ENCODE data around the gene WASHC4. TPM values are rescaled to one million over a fixed set of nuclear protein-coding genes. Genes with fewer than 3 reads are reported as not detected.
A peak's percentile ranks its signal among the peaks of the same experiment; 100 is the strongest.

WASHC4 gene
- total RNA-seq, 1 experiment from 2014 or later: 41.2 TPM

GRCh38 chr12:105120551-105120950 lies 13.0 kb downstream of the WASHC4 start:
- H3K27ac ChIP-seq (ENCODE audit: insufficient read length, low read depth, low read length): no peak overlapping the region
- H4K5ac ChIP-seq (ENCODE audit: insufficient read length, low read depth, low read length): no peak overlapping the region
- H3K27ac Mint-ChIP-seq: 0 out of 7 replicates have a peak overlapping the region, but pooled peaks of 1 of the 3 experiments have one; percentile 30
- no peak overlapping the region for H4K8ac ChIP-seq (replicated peaks; ENCODE audit: insufficient read length, low read depth, low read length)
- WGBS (ENCODE audit: extremely low coverage, insufficient read length, low lambda C conversion rate): no CpG with 5 or more reads among the region's 2 CpGs
- no peak overlapping the region for H3K23ac ChIP-seq (ENCODE audit: insufficient read length, low read depth, low read length)
- no peaks in the 10 kb centered on the region for H3K4me1 Mint-ChIP-seq
- no peaks in the 10 kb centered on the region for H4K20me1 ChIP-seq (ENCODE audit: control insufficient read depth, insufficient read depth, insufficient read length)
- no peak overlapping the region for H3K56ac ChIP-seq (ENCODE audit: insufficient read length, low read depth, low read length)
- H3K9me3 ChIP-seq (ENCODE audit: control insufficient read depth, low read depth, low read length): no peaks in the 10 kb centered on the region
- no peaks in the 10 kb centered on the region for H3K4me1 ChIP-seq (ENCODE audit: insufficient read depth, low read length)
- H2BK15ac ChIP-seq (ENCODE audit: low read depth, low read length): no peak overlapping the region
- no peak overlapping the region for H3T11ph ChIP-seq (ENCODE audit: low read length)
- no peak overlapping the region for H3K4me3 Mint-ChIP-seq
- H2BK20ac ChIP-seq (ENCODE audit: low read depth, low read length, poor library complexity, severe bottlenecking): no peak overlapping the region
- no peak overlapping the region for H3K9ac ChIP-seq (ENCODE audit: extremely low read depth, insufficient read length, low read length)
- no peaks in the 10 kb centered on the region for H3K9me3 Mint-ChIP-seq
- no peak overlapping the region for H3K4ac ChIP-seq (ENCODE audit: low read depth, low read length)
- H2AK5ac ChIP-seq (ENCODE audit: insufficient read length, low read length): no peak overlapping the region
- H2BK12ac ChIP-seq (ENCODE audit: insufficient read length, low read depth, low read length): no peak overlapping the region
- no peaks in the 10 kb centered on the region for H3K79me1 ChIP-seq (ENCODE audit: insufficient read depth, low read depth, low read length, poor library complexity, severe bottlenecking)
- no peak overlapping the region for H4K91ac ChIP-seq (ENCODE audit: insufficient read length, low read depth, low read length)
- H2BK120ac ChIP-seq (ENCODE audit: low read depth, low read length, poor library complexity, severe bottlenecking): no peak overlapping the region
- no peak for DNase-seq
- no peak overlapping the region for H3K14ac ChIP-seq (ENCODE audit: insufficient read depth, low read length)
- H3K79me2 ChIP-seq (ENCODE audit: insufficient read depth, low read length): no peaks in the 10 kb centered on the region
- H3K4me2 ChIP-seq (ENCODE audit: insufficient read depth, insufficient read length, low read length): no peak overlapping the region
- no peaks in the 10 kb centered on the region for H3K27me3 ChIP-seq (ENCODE audit: insufficient read depth, low read length)
- H2AFZ ChIP-seq (ENCODE audit: low read length): no peak overlapping the region
- H3K27me3 Mint-ChIP-seq (ENCODE audit: low read depth): no peaks in the 10 kb centered on the region
- H2BK5ac ChIP-seq (ENCODE audit: insufficient read length, low read length): no peak overlapping the region
- H3K36me3 Mint-ChIP-seq (ENCODE audit: insufficient read depth in 1 of 3, low read depth in 3 of 3): peaks cover 33 to 85% (median 69%) of the 10 kb centered on the region in 3 experiments; a peak in 6 of 7 replicates
- H3K23me2 ChIP-seq (ENCODE audit: insufficient read length, low read depth, low read length, poor library complexity, severe bottlenecking): no peaks in the 10 kb centered on the region
- TF ChIP-seq CTCF (conservative IDR thresholded peaks at IDR 0.05): no peak
- no peak overlapping the region for H3K18ac ChIP-seq (ENCODE audit: insufficient read length, low read depth, low read length)
